ENCODE data around the gene ST3GAL4. TPM values are rescaled to one million over a fixed set of nuclear protein-coding genes. Genes with fewer than 3 reads are reported as not detected.

Gene ST3GAL4
- total RNA-seq, 1 donor from 2014 or later = 19.1 TPM

DNA sequence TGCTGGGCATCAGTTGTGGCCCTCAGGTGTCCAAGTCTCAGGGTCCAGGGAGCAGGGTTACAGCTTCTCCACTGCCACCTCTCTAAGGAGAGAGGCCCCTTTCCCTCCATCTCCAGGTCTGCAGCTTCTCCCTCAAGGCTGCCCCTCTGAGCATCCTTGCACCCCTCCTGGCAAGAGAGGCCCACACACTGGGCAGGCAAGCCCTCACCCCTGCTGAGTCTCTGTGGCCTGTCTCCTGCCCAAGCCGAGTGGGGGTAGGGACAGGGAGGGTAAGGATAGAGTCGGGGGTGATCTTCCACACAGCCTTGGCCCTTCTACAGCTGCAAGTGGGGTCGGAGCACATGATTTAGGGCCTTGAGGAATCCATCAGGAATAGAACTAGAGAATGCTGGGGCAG, 76.6 kb downstream of the ST3GAL4 start:
- Mint-ChIP-seq H3K36me3 (no peaks in the 10 kb centered on the region), H3K4me1 (ENCODE audit: unreplicated experiment) (peaks cover 14% of the 10 kb centered on the region), H3K9me3 (no peaks in the 10 kb centered on the region), H3K27me3 (no peaks in the 10 kb centered on the region), H3K27ac (no peak overlapping the region), H3K4me3 (no peak overlapping the region)
- no peak for DNase-seq (ENCODE audit: extremely low spot score, unreplicated experiment)
- TF ChIP-seq, protein P1, sequence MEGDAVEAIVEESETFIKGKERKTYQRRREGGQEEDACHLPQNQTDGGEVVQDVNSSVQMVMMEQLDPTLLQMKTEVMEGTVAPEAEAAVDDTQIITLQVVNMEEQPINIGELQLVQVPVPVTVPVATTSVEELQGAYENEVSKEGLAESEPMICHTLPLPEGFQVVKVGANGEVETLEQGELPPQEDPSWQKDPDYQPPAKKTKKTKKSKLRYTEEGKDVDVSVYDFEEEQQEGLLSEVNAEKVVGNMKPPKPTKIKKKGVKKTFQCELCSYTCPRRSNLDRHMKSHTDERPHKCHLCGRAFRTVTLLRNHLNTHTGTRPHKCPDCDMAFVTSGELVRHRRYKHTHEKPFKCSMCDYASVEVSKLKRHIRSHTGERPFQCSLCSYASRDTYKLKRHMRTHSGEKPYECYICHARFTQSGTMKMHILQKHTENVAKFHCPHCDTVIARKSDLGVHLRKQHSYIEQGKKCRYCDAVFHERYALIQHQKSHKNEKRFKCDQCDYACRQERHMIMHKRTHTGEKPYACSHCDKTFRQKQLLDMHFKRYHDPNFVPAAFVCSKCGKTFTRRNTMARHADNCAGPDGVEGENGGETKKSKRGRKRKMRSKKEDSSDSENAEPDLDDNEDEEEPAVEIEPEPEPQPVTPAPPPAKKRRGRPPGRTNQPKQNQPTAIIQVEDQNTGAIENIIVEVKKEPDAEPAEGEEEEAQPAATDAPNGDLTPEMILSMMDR (conservative IDR thresholded peaks at IDR 0.05) = no peak

DNA sequence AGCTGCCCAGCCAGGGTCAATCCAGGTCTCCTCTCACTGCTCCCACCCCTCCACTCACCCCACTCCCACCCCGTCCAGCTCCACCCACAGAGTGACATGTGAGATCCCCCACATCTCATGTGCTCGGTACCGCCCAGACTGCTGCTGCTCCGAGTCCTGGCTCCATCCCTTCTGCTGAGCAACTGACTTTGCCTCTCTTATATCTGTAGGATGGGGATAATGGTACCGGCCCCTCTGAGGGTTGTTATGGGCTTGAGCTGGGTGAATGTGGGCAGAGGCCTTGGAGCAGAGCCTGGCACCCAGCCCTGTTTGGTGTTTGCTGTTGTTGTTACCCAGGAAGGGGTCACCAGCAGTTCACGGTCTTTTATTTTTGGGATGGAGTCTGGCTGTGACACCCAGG, 77.0 kb downstream of the ST3GAL4 start:
- no peaks in the 10 kb centered on the region for H3K36me3 Mint-ChIP-seq
- H3K27ac Mint-ChIP-seq = no peak overlapping the region
- no peaks in the 10 kb centered on the region for H3K9me3 Mint-ChIP-seq

DNA sequence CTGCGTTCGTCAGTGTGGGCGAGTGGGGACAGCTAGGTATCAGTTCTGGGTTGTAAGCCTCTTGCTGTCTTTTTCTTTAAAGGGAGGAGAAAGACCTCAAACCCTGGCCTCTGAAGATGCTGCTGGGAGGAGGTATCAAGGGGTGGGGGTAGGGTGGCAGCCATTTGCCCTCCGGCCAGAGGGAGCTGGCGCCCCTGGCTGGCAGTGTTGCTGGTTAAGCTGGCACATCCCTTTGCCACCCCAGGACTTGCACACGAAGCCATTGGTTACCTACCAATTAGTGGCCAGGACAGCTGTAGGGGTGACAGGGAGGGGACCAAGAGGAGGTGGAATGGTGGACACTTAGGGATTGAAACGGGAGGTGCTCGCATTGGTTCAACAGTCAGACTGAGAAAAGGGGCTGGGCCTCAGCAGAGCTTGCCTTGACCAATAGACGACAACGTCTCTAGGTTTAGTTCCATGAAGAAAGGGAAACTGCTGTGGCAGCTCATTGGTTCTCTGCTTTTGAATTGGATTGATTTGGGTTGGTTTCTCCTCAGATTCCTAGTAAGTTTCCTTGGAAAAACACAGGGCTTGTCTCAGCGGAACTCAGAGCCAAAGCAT, 77.9 kb downstream of the ST3GAL4 start:
- Mint-ChIP-seq H3K27me3 (no peaks in the 10 kb centered on the region), H3K4me3 (no peak overlapping the region), H3K4me1 (ENCODE audit: unreplicated experiment) (peaks cover 9% of the 10 kb centered on the region), H3K9me3 (no peaks in the 10 kb centered on the region), H3K27ac (no peak overlapping the region), H3K36me3 (no peaks in the 10 kb centered on the region)
- TF ChIP-seq, protein P1 (conservative IDR thresholded peaks at IDR 0.05) = no peak
- DNase-seq (ENCODE audit: extremely low spot score, unreplicated experiment) = no peak

More for the DNA sequence above, 77.0 kb downstream of the ST3GAL4 start:
- Mint-ChIP-seq H3K27me3 (no peaks in the 10 kb centered on the region), H3K4me3 (no peak overlapping the region), H3K4me1 (ENCODE audit: unreplicated experiment) (peaks cover 9% of the 10 kb centered on the region)
- DNase-seq (ENCODE audit: extremely low spot score, unreplicated experiment) = no peak
- TF ChIP-seq, protein P1 (conservative IDR thresholded peaks at IDR 0.05) = no peak

DNA sequence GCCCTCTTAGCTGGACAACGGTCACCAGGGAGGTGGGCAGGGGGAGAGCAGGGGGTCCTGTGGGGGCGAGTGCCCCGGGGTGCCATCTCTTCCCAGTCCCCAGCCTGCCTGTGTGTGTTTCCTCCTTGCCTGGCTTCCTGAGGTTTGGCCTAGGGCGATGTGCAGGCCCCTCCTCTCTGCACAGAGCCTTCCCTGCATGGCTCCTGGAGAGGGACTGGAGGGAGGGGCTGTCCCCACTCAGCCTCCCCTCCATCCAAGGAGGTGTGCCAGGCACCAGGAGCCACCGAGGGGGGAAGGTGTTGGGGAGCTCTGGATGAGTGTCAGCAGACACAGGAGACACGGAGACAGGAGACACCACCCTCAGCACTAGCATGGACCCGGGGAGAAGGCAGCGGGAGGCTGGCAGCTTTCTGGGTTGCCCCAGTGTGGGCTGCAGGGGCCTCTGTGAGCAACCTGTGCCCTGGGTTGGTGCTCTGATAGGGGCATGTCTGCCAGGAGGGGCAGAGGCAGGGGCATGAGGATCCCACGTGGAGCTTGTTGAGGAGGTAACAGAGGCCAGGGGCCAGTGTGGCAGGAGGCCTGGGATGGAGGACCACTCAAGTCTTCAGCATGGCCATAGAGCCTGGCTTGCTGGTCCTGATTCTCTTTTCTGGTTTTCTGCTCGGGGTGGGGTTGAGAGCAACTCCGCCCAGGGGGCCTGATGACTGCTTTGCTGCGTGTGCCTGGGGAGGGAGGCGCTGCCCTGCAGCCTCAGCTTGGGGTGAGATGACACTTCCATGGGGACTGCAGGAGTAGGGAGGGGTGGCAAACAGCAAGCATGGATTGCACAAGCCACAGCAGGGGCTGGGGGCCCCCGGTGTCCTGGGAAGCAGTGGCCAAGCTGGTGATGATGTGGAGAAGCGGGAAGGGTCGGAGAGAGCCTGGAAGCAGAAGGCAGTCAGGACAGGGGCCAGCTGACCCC, 78.8 kb downstream of the ST3GAL4 start:
- TF ChIP-seq, protein P1 (conservative IDR thresholded peaks at IDR 0.05) = no peak
- Mint-ChIP-seq H3K4me3 (no peak overlapping the region), H3K27ac (no peak overlapping the region), H3K4me1 (ENCODE audit: unreplicated experiment) (peaks cover 12% of the 10 kb centered on the region), H3K27me3 (no peaks in the 10 kb centered on the region), H3K9me3 (no peaks in the 10 kb centered on the region), H3K36me3 (no peaks in the 10 kb centered on the region)
- no peak for DNase-seq (ENCODE audit: extremely low spot score, unreplicated experiment)

DNA sequence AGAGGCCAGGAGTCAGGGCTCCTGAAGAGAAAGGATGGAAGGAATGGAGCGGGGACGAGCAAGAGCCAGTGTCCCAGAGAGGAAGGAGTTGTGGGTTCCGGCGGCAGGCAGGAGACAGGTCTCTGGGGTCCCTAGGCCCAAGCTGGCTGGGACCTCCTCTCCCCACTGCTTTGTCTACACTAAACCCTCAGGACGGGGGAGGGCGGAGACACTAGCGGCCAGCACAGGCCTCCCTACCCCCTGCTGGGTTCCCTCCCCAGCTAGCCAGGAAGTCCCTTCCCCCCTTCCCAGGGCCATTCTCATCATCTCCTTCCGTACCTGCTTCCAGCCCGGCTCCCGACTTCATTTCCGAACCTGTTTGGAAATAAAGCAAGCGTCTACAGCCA, 79.5 kb downstream of the ST3GAL4 start:
- no peaks in the 10 kb centered on the region for H3K9me3 Mint-ChIP-seq
- no peak overlapping the region for H3K4me3 Mint-ChIP-seq
- DNase-seq (ENCODE audit: extremely low spot score, unreplicated experiment) = no peak
- no peaks in the 10 kb centered on the region for H3K36me3 Mint-ChIP-seq
- no peak overlapping the region for H3K27ac Mint-ChIP-seq
- H3K27me3 Mint-ChIP-seq = no peaks in the 10 kb centered on the region
- TF ChIP-seq, protein P1 (conservative IDR thresholded peaks at IDR 0.05) = no peak
- peaks cover 12% of the 10 kb centered on the region for H3K4me1 Mint-ChIP-seq (ENCODE audit: unreplicated experiment)

All from type B pancreatic cell (in vitro differentiated cells).